ENCODE results near the gene PHOX2B.

Gene PHOX2B

DNA sequence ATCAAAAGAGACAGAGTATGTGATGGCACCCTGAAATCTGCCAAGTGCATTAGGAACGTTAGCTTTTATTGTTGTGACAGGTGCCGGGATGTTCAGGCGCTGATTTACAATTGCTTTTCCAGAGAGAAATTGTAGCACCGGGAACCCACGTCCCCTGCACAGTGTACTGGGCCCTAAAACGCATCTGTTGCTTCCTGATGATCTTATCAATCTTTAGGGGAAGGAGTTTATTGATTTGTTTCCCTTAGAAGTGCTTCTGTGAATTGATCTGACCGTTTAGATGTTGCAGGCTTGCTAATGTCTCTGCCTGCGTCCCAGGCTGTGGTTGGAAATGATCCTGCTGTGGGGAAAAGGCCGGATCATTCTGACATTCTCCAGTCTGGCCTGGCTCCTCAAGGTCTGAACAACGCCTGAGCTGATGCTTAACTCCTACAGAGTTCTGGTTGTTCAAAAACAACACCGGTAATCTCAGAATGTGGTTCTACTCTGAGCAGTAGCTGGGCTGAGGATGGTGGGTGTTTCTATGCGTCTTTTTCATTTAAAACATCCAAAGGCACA is 16.9 kb downstream of the PHOX2B start:
- Histone ChIP-seq H3K36me3 (ENCODE audit: control insufficient read depth, low read length) (no peaks in the 10 kb centered on the region), H3K4me3 (ENCODE audit: low read length) (no peak overlapping the region), H3K9me3 (ENCODE audit: control insufficient read depth, insufficient read depth, low read length) (no peaks in the 10 kb centered on the region)

DNA sequence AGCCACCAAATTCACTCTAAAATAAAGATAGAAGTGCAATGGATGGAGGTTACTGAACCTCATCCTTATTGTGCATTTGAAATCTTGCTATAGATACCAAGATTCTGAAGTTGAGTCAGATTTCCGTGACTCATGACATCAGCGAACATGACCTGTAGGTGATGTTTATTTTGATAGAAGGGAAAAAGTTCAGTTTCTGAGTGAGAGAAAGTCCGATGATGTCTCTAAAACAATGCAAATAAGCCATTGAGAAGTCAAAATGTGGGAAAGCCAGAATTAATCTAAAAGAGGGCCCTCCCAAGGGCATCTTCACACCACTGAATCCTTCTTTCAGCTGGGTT is 20.0 kb downstream of the PHOX2B start:
- no peak overlapping the region for H3K4me3 ChIP-seq (ENCODE audit: low read length)
- no peaks in the 10 kb centered on the region for H3K36me3 ChIP-seq (ENCODE audit: control insufficient read depth, low read length)
- H3K27ac ChIP-seq (ENCODE audit: low read depth, low read length): no peak overlapping the region
- no peak overlapping the region for H3K4me2 ChIP-seq (ENCODE audit: low read length)
- no peaks in the 10 kb centered on the region for H4K20me1 ChIP-seq (ENCODE audit: control insufficient read depth, insufficient read depth, low read depth, low read length)
- H3K9me2 ChIP-seq (replicated peaks; ENCODE audit: control insufficient read depth, low read length): no peaks in the 10 kb centered on the region
- peaks cover 12% of the 10 kb centered on the region for H3K27me3 ChIP-seq (ENCODE audit: control insufficient read depth, low read length)
- H3K4me1 ChIP-seq (ENCODE audit: control insufficient read depth, low read length): no peaks in the 10 kb centered on the region
- H3K79me2 ChIP-seq (ENCODE audit: control insufficient read depth, low read length): no peaks in the 10 kb centered on the region
- no peaks in the 10 kb centered on the region for H3F3A ChIP-seq (ENCODE audit: control insufficient read depth, insufficient read depth)
- peaks cover 3% of the 10 kb centered on the region; the same call in 1 of the 2 replicates for H3K9me3 ChIP-seq (ENCODE audit: control insufficient read depth, insufficient read depth, low read length)
- TF ChIP-seq CTCF (IDR thresholded peaks at IDR 0.05; ENCODE audit: low read depth, low read length, poor library complexity, severe bottlenecking) (no peak), EZH2phosphoT487 (IDR thresholded peaks at IDR 0.05; ENCODE audit: borderline replicate concordance, low read length) (no peak)

More for the DNA sequence above, 16.9 kb downstream of the PHOX2B start:
- H3F3A ChIP-seq (ENCODE audit: control insufficient read depth, insufficient read depth): no peaks in the 10 kb centered on the region
- no peak overlapping the region for H3K4me2 ChIP-seq (ENCODE audit: low read length)
- H3K27me3 ChIP-seq (ENCODE audit: control insufficient read depth, low read length): peaks cover 12% of the 10 kb centered on the region
- H3K27ac ChIP-seq (ENCODE audit: low read depth, low read length): no peak overlapping the region
- H4K20me1 ChIP-seq (ENCODE audit: control insufficient read depth, insufficient read depth, low read depth, low read length): no peaks in the 10 kb centered on the region
- no peaks in the 10 kb centered on the region for H3K79me2 ChIP-seq (ENCODE audit: control insufficient read depth, low read length)
- no peaks in the 10 kb centered on the region for H3K4me1 ChIP-seq (ENCODE audit: control insufficient read depth, low read length)
- no peak for TF ChIP-seq CTCF (IDR thresholded peaks at IDR 0.05; ENCODE audit: low read depth, low read length, poor library complexity, severe bottlenecking)
- TF ChIP-seq EZH2phosphoT487 (IDR thresholded peaks at IDR 0.05; ENCODE audit: borderline replicate concordance, low read length): no peak
- H3K9me2 ChIP-seq (replicated peaks; ENCODE audit: control insufficient read depth, low read length): no peaks in the 10 kb centered on the region

- H3K36me3 ChIP-seq (ENCODE audit: control insufficient read depth, low read length): no peaks in the 10 kb centered on the region
- H4K20me1 ChIP-seq (ENCODE audit: control insufficient read depth, insufficient read depth, low read depth, low read length): no peaks in the 10 kb centered on the region
- H3K27ac ChIP-seq (ENCODE audit: low read depth, low read length): no peak overlapping the region
- no peaks in the 10 kb centered on the region for H3K9me2 ChIP-seq (replicated peaks; ENCODE audit: control insufficient read depth, low read length)
- H3K4me1 ChIP-seq (ENCODE audit: control insufficient read depth, low read length): no peaks in the 10 kb centered on the region
- no peaks in the 10 kb centered on the region for H3F3A ChIP-seq (ENCODE audit: control insufficient read depth, insufficient read depth)
- TF ChIP-seq CTCF (IDR thresholded peaks at IDR 0.05; ENCODE audit: low read depth, low read length, poor library complexity, severe bottlenecking) (no peak), EZH2phosphoT487 (IDR thresholded peaks at IDR 0.05; ENCODE audit: borderline replicate concordance, low read length) (no peak)
- H3K79me2 ChIP-seq (ENCODE audit: control insufficient read depth, low read length): no peaks in the 10 kb centered on the region
- H3K9me3 ChIP-seq (ENCODE audit: control insufficient read depth, insufficient read depth, low read length): peaks cover 3% of the 10 kb centered on the region; the same call in 1 of the 2 replicates
- H3K4me3 ChIP-seq (ENCODE audit: low read length): no peak overlapping the region
- H3K4me2 ChIP-seq (ENCODE audit: low read length): no peak overlapping the region
- H3K27me3 ChIP-seq (ENCODE audit: control insufficient read depth, low read length): peaks cover 12% of the 10 kb centered on the region
Observed at GRCh38 chr4:41727861-41728572, 20.5 kb downstream of the PHOX2B start.
